K562 (cell line): ENCODE data around the gene KPNA3. TPM values are rescaled to one million over a fixed set of nuclear protein-coding genes. Genes with fewer than 3 reads are reported as not detected.

ENCODE experiments used
- NCOA2 ChIP-seq, 2 experiments: fragments of 450-650 bp; IDR thresholded peaks; 2 replicates each; pipeline ENCODE4 v1.6.1; 2018; ENCODE audit warnings: mild to moderate bottlenecking in 2 of 2, moderate library complexity in 1 of 2; ENCODE audit not compliant: partially characterized antibody in 2 of 2
- SETDB1 ChIP-seq: IDR thresholded peaks from one replicate; pipeline ENCODE4 v1.6.1; 2012; ENCODE audit warnings: low read length, control low read depth, inconsistent platforms
- ZBTB8A ChIP-seq: fragments of 450-650 bp; IDR thresholded peaks from 2 replicates; pipeline ENCODE4 v1.6.1; 2018; ENCODE audit warnings: mild to moderate bottlenecking, moderate library complexity; ENCODE audit not compliant: partially characterized antibody
- ZNF24 ChIP-seq: fragments of 450-650 bp; IDR thresholded peaks from 2 replicates; pipeline ENCODE4 v1.6.1; 2016
- ZNF316 ChIP-seq: fragments of 450-650 bp; IDR thresholded peaks from 2 replicates; pipeline ENCODE4 v1.6.1; 2016
- ZNF507 ChIP-seq: conservative IDR thresholded peaks from 2 replicates; pipeline ENCODE4 v1.6.1; 2017; ENCODE audit warnings: missing genetic modification characterization, missing compliant biosample characterization
- ZNF609 ChIP-seq: sonication (generic); formaldehyde crosslinking; IDR thresholded peaks from 2 replicates; pipeline ENCODE4 v1.8.1; 2023; ENCODE audit warnings: missing genetic modification reagents, mild to moderate bottlenecking, borderline replicate concordance
- polyA plus RNA-seq, 8 experiments: library from polyadenylated mRNA; depleted of rRNA in 4 of 8; stranded (reverse) in 5 of 8; unstranded in 3 of 8; fragments of >200 nt; fragmentation: Nextera tagmentation in 2 of 8; fragmentation: Illumina TruSeq in 1 of 8; extraction: Ambion mirVana in 2 of 8; extraction: Trizol in 1 of 8; gene quantifications; 2 replicates each; pipeline versions ENCODE4 v1.2.1 to v1.2.3, GENCODE V29; 2011 to 2014; ENCODE audit warnings: inconsistent platforms in 1 of 8, missing spikeins in 1 of 8
- total RNA-seq, 7 experiments: library from RNA; depleted of rRNA in 6 of 7; stranded (reverse); fragments of >200 nt in 6 of 7; fragmentation: Illumina TruSeq in 2 of 7; extraction: Trizol in 2 of 7; gene quantifications; 2 replicates each; pipeline versions ENCODE4 v1.2.1 to v1.2.3, GENCODE V29; 2011 to 2021; ENCODE audit warnings: low replicate concordance in 1 of 7

KPNA3 gene
- total and polyA plus RNA-seq, 9 of the 15 experiments (the other 6 are each of a cell fraction or from before 2014, with no cell fraction given) = 8.5 to 23.4 (median 15.7) TPM

GRCh38 chr13:49827336-49827735 is 34.9 kb upstream of the KPNA3 start (continued):
- TF ChIP-seq ZNF507 (no peak), ZNF609 (CRISPR knock-in tag) (no peak), SETDB1 (no peak), ZNF316 (no peak), NCOA2 (IDR thresholded peaks at IDR 0.05; ENCODE audit: partially characterized antibody in 2 of 2) (no peak), ZBTB8A (no peak), ZNF24 (no peak)
